Lower leg skin (tissue), 4 donors: ENCODE data around the gene PPP1R2B. TPM values are rescaled to one million over a fixed set of nuclear protein-coding genes. Genes with fewer than 3 reads are reported as not detected.
"Not testable (repeated sequence)": the region's sequence is repeated elsewhere in the genome, so short reads cannot be mapped to it uniquely, and the experiment has no call there.

Experiments
- DNase-seq, 2 donors: peaks; one replicate each; pipeline ENCODE4 v3.0.0-alpha.2; 2019; ENCODE audit warnings: low spot score in 2 of 2
- H3K4me3 ChIP-seq: fragments of 200-600 bp; sonication (generic); 2 replicates; pipeline ENCODE4 v1.5.1; 2017; ENCODE audit warnings: mild to moderate bottlenecking, low read depth; ENCODE audit not compliant: poor library complexity, severe bottlenecking
- POLR2A ChIP-seq, 2 donors: fragments of 450-650 bp; IDR thresholded peaks; one replicate each; pipeline ENCODE4 v1.6.1; 2016 to 2017; ENCODE audit warnings: antibody characterized with exemption in 2 of 2, mild to moderate bottlenecking in 1 of 2, moderate library complexity in 1 of 2
- WGBS, 2 donors: methylation state at CpG; one replicate each; pipeline ENCODE4 v1.1.5; 2018; 5-methylcytosine and 5-hydroxymethylcytosine counted together
- intact Hi-C: fragments of 100-400 bp; cut with DNase I; formaldehyde crosslinking; loops from one replicate; pipeline ENCODE4 v1.15.0; 2023; ENCODE audit warnings: low total_unique reads
- total RNA-seq, 4 donors: library from RNA; depleted of rRNA; stranded (reverse); fragments of >200 nt; gene quantifications; one replicate each; pipeline ENCODE4 v1.1.0, GENCODE V29; 2016
- TF ChIP-seq, protein P1 (sequence below), 3 donors: fragments of 450-650 bp; IDR thresholded peaks; one replicate each; pipeline ENCODE4 v1.5.1; 2016; ENCODE audit warnings: antibody characterized with exemption in 3 of 3, mild to moderate bottlenecking in 3 of 3, moderate library complexity in 2 of 3

Gene PPP1R2B
- total RNA-seq, 4 donors from 2014 or later, result not detected

DNA sequence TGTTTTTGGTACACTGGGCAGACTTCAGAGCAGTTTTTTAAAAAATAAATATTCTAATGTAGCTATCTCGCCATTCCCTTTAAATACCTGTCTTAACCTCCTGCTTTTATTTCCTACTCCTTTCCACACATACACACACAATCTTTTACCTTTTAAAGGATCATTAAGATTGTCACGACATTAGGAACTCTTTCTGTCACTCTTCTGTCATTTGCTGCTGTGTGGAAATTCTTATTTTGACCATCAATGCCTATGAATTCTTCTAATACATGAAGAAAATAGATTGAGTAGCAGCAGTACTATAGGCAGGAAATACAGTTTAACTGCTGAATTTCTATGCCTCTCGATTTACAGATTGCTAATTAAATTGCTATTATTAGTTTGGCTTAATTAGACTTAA lies 1.8 kb downstream of the PPP1R2B start:
- no peak for TF ChIP-seq POLR2A (IDR thresholded peaks at IDR 0.05)
- TF ChIP-seq, protein P1, sequence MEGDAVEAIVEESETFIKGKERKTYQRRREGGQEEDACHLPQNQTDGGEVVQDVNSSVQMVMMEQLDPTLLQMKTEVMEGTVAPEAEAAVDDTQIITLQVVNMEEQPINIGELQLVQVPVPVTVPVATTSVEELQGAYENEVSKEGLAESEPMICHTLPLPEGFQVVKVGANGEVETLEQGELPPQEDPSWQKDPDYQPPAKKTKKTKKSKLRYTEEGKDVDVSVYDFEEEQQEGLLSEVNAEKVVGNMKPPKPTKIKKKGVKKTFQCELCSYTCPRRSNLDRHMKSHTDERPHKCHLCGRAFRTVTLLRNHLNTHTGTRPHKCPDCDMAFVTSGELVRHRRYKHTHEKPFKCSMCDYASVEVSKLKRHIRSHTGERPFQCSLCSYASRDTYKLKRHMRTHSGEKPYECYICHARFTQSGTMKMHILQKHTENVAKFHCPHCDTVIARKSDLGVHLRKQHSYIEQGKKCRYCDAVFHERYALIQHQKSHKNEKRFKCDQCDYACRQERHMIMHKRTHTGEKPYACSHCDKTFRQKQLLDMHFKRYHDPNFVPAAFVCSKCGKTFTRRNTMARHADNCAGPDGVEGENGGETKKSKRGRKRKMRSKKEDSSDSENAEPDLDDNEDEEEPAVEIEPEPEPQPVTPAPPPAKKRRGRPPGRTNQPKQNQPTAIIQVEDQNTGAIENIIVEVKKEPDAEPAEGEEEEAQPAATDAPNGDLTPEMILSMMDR (IDR thresholded peaks at IDR 0.05), result no peak
- no peak for DNase-seq
- intact Hi-C loops, result no loop called here
- H3K4me3 ChIP-seq, result no peak overlapping the region
- 79 to 82% methylated on average over 3 of the region's 3 CpGs for WGBS, 2 donors

GRCh38 chr5:156853055-156853454 lies 3.0 kb downstream of the PPP1R2B start:
- H3K4me3 ChIP-seq, intact Hi-C loops, DNase-seq: not testable (repeated sequence)
- 70 to 82% methylated on average over 2 of the region's 2 CpGs for WGBS, 2 donors

DNA sequence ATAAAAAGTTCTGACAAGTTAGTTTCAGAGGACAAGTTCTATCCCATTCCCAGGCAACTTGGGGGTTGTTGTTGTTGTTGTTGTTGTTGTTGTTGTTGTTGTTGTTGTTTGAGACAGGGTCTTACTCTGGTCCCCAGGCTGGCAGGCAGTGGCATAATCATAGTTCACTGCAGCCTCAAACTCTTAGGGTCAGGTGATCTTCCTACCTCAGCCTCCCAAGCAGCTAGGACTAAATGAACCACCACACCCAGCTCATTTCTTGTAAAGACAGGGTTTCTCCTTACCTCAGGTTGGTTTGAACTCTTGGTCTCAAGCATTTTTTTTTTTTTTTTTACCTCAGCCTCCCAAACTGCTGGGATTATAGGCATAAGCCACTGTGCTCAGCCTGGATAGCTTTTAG lies 15.3 kb downstream of the PPP1R2B start:
- no peak for TF ChIP-seq POLR2A (IDR thresholded peaks at IDR 0.05)
- TF ChIP-seq, protein P1 (IDR thresholded peaks at IDR 0.05), result no peak
- intact Hi-C loops, result no loop called here
- no peak overlapping the region for H3K4me3 ChIP-seq
- no peak for DNase-seq

- no peak for DNase-seq
- H3K4me3 ChIP-seq, result no peak overlapping the region
- TF ChIP-seq, protein P1 (IDR thresholded peaks at IDR 0.05), result no peak
- no peak for TF ChIP-seq POLR2A (IDR thresholded peaks at IDR 0.05)
- 82 to 91% methylated on average over 1 of the region's 1 CpG for WGBS, 2 donors
- intact Hi-C loops, result no loop called here
Observed at GRCh38 chr5:156870498-156870839, 20.4 kb downstream of the PPP1R2B start.

DNA sequence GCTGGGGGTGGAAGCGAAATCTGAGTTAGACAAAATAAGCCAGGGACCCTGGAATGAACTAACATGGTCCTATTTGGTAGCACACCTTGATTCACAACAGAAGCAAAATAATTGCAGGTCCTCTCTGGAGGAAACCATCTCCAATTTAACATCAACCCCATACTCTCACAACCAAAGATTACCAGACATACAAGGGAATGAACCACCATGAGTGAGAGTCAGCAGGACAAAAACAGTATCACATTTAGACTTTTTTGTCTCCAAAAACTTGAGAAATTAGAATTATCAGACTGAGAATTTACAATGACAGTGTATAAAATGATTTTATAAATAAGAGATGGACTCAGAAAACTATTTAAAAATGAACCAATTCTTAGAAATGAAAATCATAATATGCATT lies 21.1 kb downstream of the PPP1R2B start:
- no peak for DNase-seq
- H3K4me3 ChIP-seq, result no peak overlapping the region
- no peak for TF ChIP-seq POLR2A (IDR thresholded peaks at IDR 0.05)
- TF ChIP-seq, protein P1 (IDR thresholded peaks at IDR 0.05), result no peak
- WGBS, 2 donors, result 57 to 84% methylated on average over 1 of the region's 1 CpG
- intact Hi-C loops, result no loop called here

DNA sequence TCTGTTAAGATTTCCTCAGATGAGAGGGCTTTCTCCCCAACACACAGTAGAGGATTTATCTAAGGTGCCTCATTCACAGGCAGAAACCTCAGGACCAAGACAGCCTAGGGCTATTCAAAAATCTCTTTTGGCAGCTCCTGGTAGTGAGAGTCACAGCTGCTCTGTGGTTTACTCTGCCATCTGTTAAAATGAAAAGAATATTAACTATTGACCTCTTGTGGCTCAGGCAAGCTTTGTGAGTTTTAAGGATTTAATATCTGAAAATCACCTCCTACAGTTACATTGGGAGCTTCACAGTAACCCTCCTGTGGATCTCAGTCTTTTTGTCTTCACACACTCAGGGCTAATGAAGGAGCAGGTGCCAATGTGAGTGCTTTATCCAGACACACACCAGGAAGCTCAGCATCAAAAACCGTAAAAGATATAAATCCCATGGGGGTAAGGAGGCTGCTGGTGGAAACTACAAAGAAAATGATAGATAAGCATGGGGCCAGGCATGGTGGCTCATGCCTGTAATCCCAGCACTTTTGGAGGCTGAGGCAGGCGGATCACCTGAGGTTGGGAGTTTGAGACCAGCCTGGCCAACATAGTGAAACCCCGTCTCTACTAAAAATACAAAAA lies 29.7 kb downstream of the PPP1R2B start:
- intact Hi-C loops, result no loop called here
- no peak overlapping the region for H3K4me3 ChIP-seq
- no peak for DNase-seq
- 78 to 80% methylated on average over 3 of the region's 3 CpGs for WGBS, 2 donors
- TF ChIP-seq, protein P1 (IDR thresholded peaks at IDR 0.05), result no peak
- TF ChIP-seq POLR2A (IDR thresholded peaks at IDR 0.05), result no peak
